RWPE1 (cell line): Measurements from ENCODE around the gene GRAP2.
"Not testable (repeated sequence)": the region's sequence is repeated elsewhere in the genome, so short reads cannot be mapped to it uniquely, and the experiment has no call there.

ENCODE experiments used
- CTCF ChIA-PET: fragments of 350-600 bp; sonication (Branson Sonifier 250); formaldehyde crosslinking; extraction: SDS; loops from one replicate; lab custom pipeline; 2021; lab: Yijun Ruan, JAX
- POLR2A ChIA-PET: fragments of 400-600 bp; formaldehyde crosslinking; extraction: SDS; loops from one replicate; lab custom pipeline; 2020; ENCODE audit warnings: antibody characterized with exemption; ENCODE audit not compliant: low non-redundant PET; lab: Yijun Ruan, JAX
- DNase-seq: peaks from one replicate; pipeline ENCODE4 v3.0.0; 2012; ENCODE audit warnings: low spot score
- H3K27ac ChIP-seq: fragments of 450-650 bp; 2 replicates; pipeline ENCODE4 v1.5.1; 2017
- CTCF ChIP-seq: fragments of 450-650 bp; conservative IDR thresholded peaks from 2 replicates; pipeline ENCODE4 v1.5.1; 2017; ENCODE audit warnings: low read depth, mild to moderate bottlenecking

GRAP2 gene

DNA sequence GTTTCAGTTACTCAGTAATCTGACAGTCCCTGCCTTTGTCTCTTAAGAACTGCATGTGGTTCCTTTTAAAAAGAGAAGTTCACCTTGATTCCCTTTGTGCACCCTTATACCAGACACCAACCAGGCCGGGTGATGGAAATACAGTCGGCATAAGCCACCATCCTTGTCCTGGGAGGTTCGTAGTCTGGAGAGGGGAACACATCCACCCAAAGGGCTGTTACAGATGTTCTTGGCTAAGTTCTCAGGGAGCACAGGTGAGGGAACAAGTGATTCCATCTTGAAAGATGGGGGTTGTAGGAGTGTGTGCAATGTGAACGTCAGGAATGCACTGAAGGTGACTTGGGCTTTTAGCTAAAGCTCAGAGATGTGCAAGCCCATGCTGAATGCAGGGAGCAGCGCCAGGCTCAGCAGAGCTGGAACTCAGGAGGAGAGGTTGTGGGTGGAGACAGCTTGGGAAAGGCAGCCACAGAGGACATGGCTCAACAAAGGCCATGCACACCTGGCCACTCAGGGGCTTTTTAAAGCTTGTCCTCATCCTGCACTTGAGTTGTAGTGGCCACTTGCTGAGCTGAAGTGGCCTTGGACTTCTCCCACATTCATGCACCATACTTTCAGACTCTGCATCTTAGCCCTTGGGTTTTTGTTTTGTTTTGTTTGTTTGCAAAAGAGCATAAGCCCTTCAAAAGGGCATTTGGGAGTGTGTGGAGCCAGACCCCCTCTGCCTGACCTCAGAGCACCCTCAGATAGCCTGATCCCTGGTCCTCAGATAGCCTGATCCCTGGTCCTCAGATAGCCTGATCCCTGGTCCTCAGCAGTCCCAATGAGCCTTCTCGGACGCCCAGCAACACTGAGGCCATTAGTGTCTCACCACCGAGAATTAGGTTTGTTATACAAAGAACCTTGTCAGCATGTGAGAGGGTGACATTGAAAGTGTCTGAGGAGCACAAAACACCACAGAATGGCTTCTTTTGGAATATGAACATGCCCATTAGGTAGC lies 46.6 kb downstream of the GRAP2 start:
- POLR2A ChIA-PET, result no interaction called here
- CTCF ChIA-PET, result interaction anchor here (0.5 to 0.6 kb wide), 2 partner anchors 31 to 245 kb away, joined by 3 read pairs; no protein-coding TSS in a partner anchor
- no peak for TF ChIP-seq CTCF
- DNase-seq, result no peak
- H3K27ac ChIP-seq, result no peak overlapping the region

GRCh38 chr22:39949964-39950737 lies 49.3 kb downstream of the GRAP2 start:
- ChIA-PET CTCF (no interaction called here), POLR2A (no interaction called here)
- no peak overlapping the region for H3K27ac ChIP-seq
- no peak for TF ChIP-seq CTCF
- DNase-seq, result no peak

- POLR2A ChIA-PET, H3K27ac ChIP-seq, CTCF ChIA-PET, DNase-seq: not testable (repeated sequence)
Observed at GRCh38 chr22:39951603-39952293, 50.9 kb downstream of the GRAP2 start.

DNA sequence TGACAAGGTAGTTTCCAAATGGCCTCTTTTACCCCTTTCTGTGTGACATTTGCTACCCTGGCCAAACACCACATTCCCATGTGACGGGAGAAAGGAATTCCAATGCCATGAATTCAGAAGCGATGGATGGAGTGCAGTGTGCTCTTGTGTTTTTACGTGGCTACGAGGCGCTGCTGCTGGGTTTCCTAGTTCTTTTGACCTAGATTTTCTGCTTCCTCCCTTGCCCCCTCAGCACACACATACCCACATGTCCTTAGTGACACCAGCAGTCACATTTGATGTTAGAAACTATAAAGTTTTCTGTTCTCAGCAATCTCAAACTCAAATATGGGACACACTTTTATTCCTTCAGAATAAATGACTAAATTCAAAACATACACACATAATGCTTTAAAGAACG lies 51.5 kb downstream of the GRAP2 start:
- CTCF ChIA-PET, result no interaction called here
- no peak for TF ChIP-seq CTCF
- no peak overlapping the region for H3K27ac ChIP-seq
- POLR2A ChIA-PET, result no interaction called here
- no peak for DNase-seq

DNA sequence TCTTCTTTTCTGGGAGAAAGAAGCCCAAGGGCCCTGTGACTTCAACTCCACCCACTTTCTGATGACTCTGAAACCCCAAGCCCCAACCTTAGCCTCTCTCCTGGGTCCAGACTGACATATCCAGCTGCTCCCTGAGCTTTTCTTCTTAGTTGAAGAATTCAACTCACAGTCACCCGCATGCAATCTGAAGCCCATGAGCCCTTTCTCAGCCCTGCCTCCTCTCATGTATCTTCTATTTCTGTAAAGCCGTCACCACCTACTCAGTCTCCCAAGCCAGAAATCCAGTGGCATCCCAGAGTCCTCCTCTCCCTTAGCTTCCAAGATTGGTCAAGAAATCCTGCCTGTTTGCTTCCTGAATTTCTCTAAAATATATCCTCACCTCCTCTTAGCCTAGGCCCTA lies 52.2 kb downstream of the GRAP2 start:
- POLR2A ChIA-PET, result no interaction called here
- no peak for TF ChIP-seq CTCF
- H3K27ac ChIP-seq, result no peak overlapping the region
- no peak for DNase-seq
- CTCF ChIA-PET, result interaction anchor here (1.1 kb wide), 1 partner anchor 24 kb away, joined by 3 read pairs; no protein-coding TSS in a partner anchor

GRCh38 chr22:39954584-39955055 lies 53.7 kb downstream of the GRAP2 start:
- ChIA-PET POLR2A (no interaction called here), CTCF (no interaction called here)
- DNase-seq, result no peak
- no peak for TF ChIP-seq CTCF
- H3K27ac ChIP-seq, result no peak overlapping the region
